ENCODE results near the gene TKTL1.

- TF ChIP-seq CTCF (IDR thresholded peaks at IDR 0.05) (peak; percentile 57 to 58), EP300 (IDR thresholded peaks at IDR 0.05) (no peak)
Measured at GRCh38 chrX:154308108-154308946, 12.7 kb downstream of the TKTL1 start.
